GM23338 (cell line): Measurements from ENCODE around the gene VPS37B. TPM values are rescaled to one million over a fixed set of nuclear protein-coding genes. Genes with fewer than 3 reads are reported as not detected.

ENCODE experiments used
- CREB1 ChIP-seq: fragments of 250-450 bp; sonication (Bioruptor Pico); IDR thresholded peaks from 2 replicates; pipeline ENCODE4 v1.5.0; 2020; ENCODE audit warnings: low read depth, mild to moderate bottlenecking, moderate library complexity
- CTCF ChIP-seq, 2 experiments: fragments of 200-600 bp in 1 of 2; sonication (generic) in 1 of 2; conservative IDR thresholded peaks; 2 replicates each; pipeline versions ENCODE4 v1.5.1 to v1.6.1; 2016 to 2017; ENCODE audit warnings: antibody characterized with exemption in 2 of 2, low read depth in 2 of 2, mild to moderate bottlenecking in 2 of 2, moderate library complexity in 1 of 2
- ETS1 ChIP-seq: IDR thresholded peaks from 2 replicates; pipeline ENCODE4 v1.6.1; 2016; ENCODE audit warnings: antibody characterized with exemption
- EZH2 ChIP-seq: fragments of 200-600 bp; sonication (generic); IDR thresholded peaks from one replicate; pipeline ENCODE4 v1.8.0; 2017; ENCODE audit warnings: antibody characterized with exemption, mild to moderate bottlenecking, low read depth; ENCODE audit not compliant: unreplicated experiment
- EZH2phosphoT487 ChIP-seq: fragments of 200-600 bp; sonication (generic); IDR thresholded peaks from one replicate; pipeline ENCODE4 v1.8.1; 2018; ENCODE audit warnings: antibody characterized with exemption; ENCODE audit not compliant: unreplicated experiment
- JUNB ChIP-seq: IDR thresholded peaks from one replicate; pipeline ENCODE4 v1.6.1; 2016; ENCODE audit warnings: antibody characterized with exemption; ENCODE audit not compliant: unreplicated experiment
- NANOG ChIP-seq: IDR thresholded peaks from 2 replicates; pipeline ENCODE4 v1.6.1; 2016; ENCODE audit warnings: antibody characterized with exemption, borderline replicate concordance
- POLR2AphosphoS5 ChIP-seq: IDR thresholded peaks from 2 replicates; pipeline ENCODE4 v1.6.1; 2016; ENCODE audit warnings: antibody characterized with exemption, low read depth
- ZNF114 ChIP-seq: fragments of 250-450 bp; sonication (Bioruptor Pico); IDR thresholded peaks from 2 replicates; pipeline ENCODE4 v1.5.0; 2020; ENCODE audit warnings: mild to moderate bottlenecking, moderate library complexity
- ZNF331 ChIP-seq: fragments of 250-450 bp; sonication (Bioruptor Pico); IDR thresholded peaks from 2 replicates; pipeline ENCODE4 v1.5.0; 2020; ENCODE audit warnings: low read depth, mild to moderate bottlenecking, moderate library complexity
- polyA plus RNA-seq: library from polyadenylated mRNA; unstranded; fragments of >200 nt; fragmentation: Nextera tagmentation; extraction: Ambion mirVana; gene quantifications from 2 replicates; pipeline ENCODE4 v1.2.1, GENCODE V29; 2016
- total RNA-seq: library from RNA; depleted of rRNA; stranded (reverse); fragments of >200 nt; shearing (Covaris generic); gene quantifications from 2 replicates; pipeline ENCODE4 v1.2.3, GENCODE V29; 2014
- TF ChIP-seq, protein P1 (sequence below): IDR thresholded peaks from one replicate; pipeline ENCODE4 v1.6.1; 2018; ENCODE audit warnings: antibody characterized with exemption; ENCODE audit not compliant: unreplicated experiment

The VPS37B gene
- total and polyA plus RNA-seq, 2 experiments from 2014 or later, result 6.7 to 10.9 TPM

DNA sequence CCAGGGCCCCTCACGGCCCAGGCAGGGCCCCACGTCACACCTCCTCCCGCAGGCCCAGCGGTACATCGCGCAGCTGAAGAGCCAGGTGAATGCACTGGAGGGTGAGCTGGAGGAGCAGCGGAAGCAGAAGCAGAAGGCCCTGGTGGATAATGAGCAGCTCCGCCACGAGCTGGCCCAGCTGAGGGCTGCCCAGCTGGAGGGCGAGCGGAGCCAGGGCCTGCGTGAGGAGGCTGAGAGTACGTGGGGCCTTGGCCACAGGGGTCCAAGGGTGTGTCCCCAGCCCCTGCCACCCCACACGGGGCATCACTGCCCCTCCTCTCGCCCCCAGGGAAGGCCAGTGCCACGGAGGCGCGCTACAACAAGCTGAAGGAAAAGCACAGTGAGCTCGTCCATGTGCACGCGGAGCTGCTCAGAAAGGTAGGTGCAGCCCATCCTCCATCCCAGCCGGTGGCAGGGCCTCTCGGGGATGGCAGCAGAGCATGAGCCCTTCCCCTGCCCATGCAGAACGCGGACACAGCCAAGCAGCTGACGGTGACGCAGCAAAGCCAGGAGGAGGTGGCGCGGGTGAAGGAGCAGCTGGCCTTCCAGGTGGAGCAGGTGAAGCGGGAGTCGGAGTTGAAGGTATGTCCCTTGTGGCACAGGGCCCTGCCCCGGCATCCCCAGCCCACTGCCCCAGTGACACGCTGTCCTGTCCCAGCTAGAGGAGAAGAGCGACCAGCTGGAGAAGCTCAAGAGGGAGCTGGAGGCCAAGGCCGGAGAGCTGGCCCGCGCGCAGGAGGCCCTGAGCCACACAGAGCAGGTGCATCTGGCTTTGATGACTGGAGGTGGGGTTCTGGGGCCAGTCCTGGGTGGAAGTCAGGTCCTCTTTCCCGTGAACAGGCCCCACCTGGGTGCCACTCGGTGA, 39.7 kb downstream of the VPS37B start (continued):
- TF ChIP-seq CREB1 (CRISPR knock-in tag) (no peak), CTCF (conservative IDR thresholded peaks at IDR 0.05; ENCODE audit: low read depth in 2 of 2) (no peak), EZH2phosphoT487 (no peak), ETS1 (no peak), ZNF114 (CRISPR knock-in tag) (no peak), NANOG (no peak), POLR2AphosphoS5 (no peak), ZNF331 (no peak), EZH2 (no peak), JUNB (no peak)
- TF ChIP-seq, protein P1, sequence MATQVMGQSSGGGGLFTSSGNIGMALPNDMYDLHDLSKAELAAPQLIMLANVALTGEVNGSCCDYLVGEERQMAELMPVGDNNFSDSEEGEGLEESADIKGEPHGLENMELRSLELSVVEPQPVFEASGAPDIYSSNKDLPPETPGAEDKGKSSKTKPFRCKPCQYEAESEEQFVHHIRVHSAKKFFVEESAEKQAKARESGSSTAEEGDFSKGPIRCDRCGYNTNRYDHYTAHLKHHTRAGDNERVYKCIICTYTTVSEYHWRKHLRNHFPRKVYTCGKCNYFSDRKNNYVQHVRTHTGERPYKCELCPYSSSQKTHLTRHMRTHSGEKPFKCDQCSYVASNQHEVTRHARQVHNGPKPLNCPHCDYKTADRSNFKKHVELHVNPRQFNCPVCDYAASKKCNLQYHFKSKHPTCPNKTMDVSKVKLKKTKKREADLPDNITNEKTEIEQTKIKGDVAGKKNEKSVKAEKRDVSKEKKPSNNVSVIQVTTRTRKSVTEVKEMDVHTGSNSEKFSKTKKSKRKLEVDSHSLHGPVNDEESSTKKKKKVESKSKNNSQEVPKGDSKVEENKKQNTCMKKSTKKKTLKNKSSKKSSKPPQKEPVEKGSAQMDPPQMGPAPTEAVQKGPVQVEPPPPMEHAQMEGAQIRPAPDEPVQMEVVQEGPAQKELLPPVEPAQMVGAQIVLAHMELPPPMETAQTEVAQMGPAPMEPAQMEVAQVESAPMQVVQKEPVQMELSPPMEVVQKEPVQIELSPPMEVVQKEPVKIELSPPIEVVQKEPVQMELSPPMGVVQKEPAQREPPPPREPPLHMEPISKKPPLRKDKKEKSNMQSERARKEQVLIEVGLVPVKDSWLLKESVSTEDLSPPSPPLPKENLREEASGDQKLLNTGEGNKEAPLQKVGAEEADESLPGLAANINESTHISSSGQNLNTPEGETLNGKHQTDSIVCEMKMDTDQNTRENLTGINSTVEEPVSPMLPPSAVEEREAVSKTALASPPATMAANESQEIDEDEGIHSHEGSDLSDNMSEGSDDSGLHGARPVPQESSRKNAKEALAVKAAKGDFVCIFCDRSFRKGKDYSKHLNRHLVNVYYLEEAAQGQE, result no peak
